ENCODE results near the gene CD300C. TPM values are rescaled to one million over a fixed set of nuclear protein-coding genes. Genes with fewer than 3 reads are reported as not detected.

Gene CD300C
- total and polyA plus RNA-seq, 10 of the 15 experiments (the other 5 are each of a cell fraction or from before 2014, with no cell fraction given) = 0.12 to 0.38 (median 0.23) TPM; not detected in 3

DNA sequence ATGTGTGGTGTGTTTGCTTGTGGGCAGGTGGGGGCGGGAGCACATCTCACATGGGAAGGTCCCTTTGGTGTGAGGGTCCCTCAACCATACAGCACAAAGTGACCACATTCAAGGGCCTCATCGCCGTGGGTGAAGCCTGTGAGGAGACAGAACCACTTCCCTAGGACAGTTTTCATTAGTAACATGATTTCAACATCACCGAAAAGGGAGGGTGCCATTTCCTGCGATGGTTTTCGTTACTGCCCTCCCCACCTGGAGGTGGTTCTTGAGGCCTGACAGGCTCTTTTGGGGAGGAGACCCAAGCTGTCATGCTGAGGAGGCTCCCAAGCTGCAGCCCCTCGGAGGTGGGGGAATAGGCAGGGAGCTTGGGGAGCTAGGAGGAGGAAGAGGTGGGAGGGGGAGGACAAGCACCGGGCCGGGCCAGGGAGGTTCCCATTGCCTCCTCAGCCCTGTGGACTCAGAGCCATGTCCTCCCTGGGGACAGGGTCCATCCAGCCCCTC is 24.2 kb downstream of the CD300C start (continued):
- TF ChIP-seq CEBPB (IDR thresholded peaks at IDR 0.05; ENCODE audit: borderline replicate concordance in 1 of 2, low read depth in 2 of 2, low read length in 2 of 2) = no peak
- TF ChIP-seq ESRRA (IDR thresholded peaks at IDR 0.05; ENCODE audit: low read length) = no peak
- TF ChIP-seq MYB (IDR thresholded peaks at IDR 0.05; ENCODE audit: borderline replicate concordance, low read depth, low read length) = no peak
- 0 out of 2 replicates have a peak, but pooled peaks have one; percentile 33 for TF ChIP-seq NBN (IDR thresholded peaks at IDR 0.05)
- no peak for TF ChIP-seq CHD4 (IDR thresholded peaks at IDR 0.05)
- TF ChIP-seq HCFC1 (IDR thresholded peaks at IDR 0.05; ENCODE audit: low read length) = no peak
- TF ChIP-seq, protein P1, sequence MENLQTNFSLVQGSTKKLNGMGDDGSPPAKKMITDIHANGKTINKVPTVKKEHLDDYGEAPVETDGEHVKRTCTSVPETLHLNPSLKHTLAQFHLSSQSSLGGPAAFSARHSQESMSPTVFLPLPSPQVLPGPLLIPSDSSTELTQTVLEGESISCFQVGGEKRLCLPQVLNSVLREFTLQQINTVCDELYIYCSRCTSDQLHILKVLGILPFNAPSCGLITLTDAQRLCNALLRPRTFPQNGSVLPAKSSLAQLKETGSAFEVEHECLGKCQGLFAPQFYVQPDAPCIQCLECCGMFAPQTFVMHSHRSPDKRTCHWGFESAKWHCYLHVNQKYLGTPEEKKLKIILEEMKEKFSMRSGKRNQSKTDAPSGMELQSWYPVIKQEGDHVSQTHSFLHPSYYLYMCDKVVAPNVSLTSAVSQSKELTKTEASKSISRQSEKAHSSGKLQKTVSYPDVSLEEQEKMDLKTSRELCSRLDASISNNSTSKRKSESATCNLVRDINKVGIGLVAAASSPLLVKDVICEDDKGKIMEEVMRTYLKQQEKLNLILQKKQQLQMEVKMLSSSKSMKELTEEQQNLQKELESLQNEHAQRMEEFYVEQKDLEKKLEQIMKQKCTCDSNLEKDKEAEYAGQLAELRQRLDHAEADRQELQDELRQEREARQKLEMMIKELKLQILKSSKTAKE (IDR thresholded peaks at IDR 0.05; ENCODE audit: low read depth, poor library complexity, severe bottlenecking) = no peak
- peak; percentile 48; the same call in 1 of the 2 replicates for TF ChIP-seq SPI1 (IDR thresholded peaks at IDR 0.05; ENCODE audit: borderline replicate concordance, insufficient read depth, low read depth, low read length)

DNA sequence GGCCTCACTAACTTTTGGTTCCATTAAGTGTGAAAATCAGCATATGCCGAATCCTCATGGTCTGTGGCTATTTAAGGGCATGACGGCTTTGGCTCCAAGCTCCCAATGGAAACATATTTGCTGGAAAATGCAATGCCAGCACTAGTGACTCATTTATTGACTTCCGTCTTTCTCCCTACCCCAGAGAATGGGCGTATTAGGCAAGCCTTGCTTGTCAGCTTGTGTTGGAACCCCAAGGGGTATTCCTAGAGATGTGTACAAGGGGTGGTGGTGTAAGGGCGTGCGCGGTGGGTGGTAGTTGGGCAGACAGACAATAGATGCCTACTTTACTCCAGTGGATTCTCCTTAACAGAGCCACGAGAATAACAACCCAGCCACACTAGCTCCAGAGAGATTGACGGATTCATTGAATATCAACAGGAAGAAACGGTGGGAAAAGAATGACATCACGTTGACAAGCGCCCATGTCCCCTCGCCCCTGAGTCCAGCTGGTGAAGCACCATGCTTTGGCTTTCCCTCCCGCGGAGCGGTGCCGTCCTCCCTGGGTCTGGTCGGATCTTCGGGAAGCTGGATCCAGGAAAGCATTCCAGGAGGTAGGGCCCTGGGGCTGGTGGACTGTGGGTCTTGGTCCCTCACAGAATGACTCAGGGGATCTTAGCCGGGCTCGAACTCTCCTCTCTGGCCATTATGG is 25.0 kb downstream of the CD300C start:
- Histone ChIP-seq H3K9ac (ENCODE audit: control insufficient read depth, insufficient read depth, low read length) (no peak overlapping the region), H3K79me2 (ENCODE audit: control insufficient read depth, insufficient read depth, low read length) (no peaks in the 10 kb centered on the region), H3K9me3 (replicated peaks; ENCODE audit: control insufficient read depth, insufficient read depth, low read length) (no peaks in the 10 kb centered on the region; the same call in 2 of the 3 replicates), H3K4me2 (ENCODE audit: control insufficient read depth, insufficient read depth) (no peak overlapping the region), H3K36me3 (ENCODE audit: control insufficient read depth in 2 of 2, insufficient read depth in 2 of 2, low read length in 1 of 2) (no peaks in the 10 kb centered on the region), H3K27me3 (replicated peaks in 1 of 2; ENCODE audit: control insufficient read depth in 2 of 2, insufficient read depth in 2 of 2, low read length in 1 of 2) (no peaks in the 10 kb centered on the region; a peak in 1 of 4 replicates), H3K27ac (ENCODE audit: control insufficient read depth, insufficient read depth) (no peak overlapping the region), H2AFZ (ENCODE audit: control insufficient read depth, low read depth, low read length) (no peak overlapping the region), H4K20me1 (ENCODE audit: control insufficient read depth, insufficient read depth) (no peaks in the 10 kb centered on the region), H3K4me1 (ENCODE audit: control insufficient read depth, insufficient read depth, low read length) (peaks cover 10% of the 10 kb centered on the region), H3K4me3 (no peak overlapping the region)
- BruUV-seq (replicated peaks) = no TSS peak
- ATAC-seq (no peak), FAIRE-seq (no peak), DNase-seq (ENCODE audit: low read depth, low spot score) (no peak)
- ChIA-PET SMC1A (ENCODE audit: uncharacterized antibody, unreplicated experiment) (interaction anchor here (0.7 to 4.0 kb wide), 7 partner anchors 9 to 142 kb away, joined by 3 to 21 read pairs (median 4); partner anchors contain the start of gene CD300LB), POLR2A (no interaction called here), RAD21 (ENCODE audit: unreplicated experiment) (interaction anchor here (0.6 to 1.2 kb wide), 4 partner anchors 8 to 234 kb away, joined by 3 to 7 read pairs (median 4); no protein-coding TSS in a partner anchor), CTCF (interaction anchor here (0.6 to 2.1 kb wide), 6 partner anchors 8 to 312 kb away, joined by 3 to 14 read pairs (median 3); partner anchors contain the start of genes CD300LB and GPR142)
- in situ Hi-C loops (cut with MboI) = no loop called here
- intact Hi-C loops (cut with micrococcal nuclease; ENCODE audit: unreplicated experiment) = no loop called here
- TF ChIP-seq FOXM1 (IDR thresholded peaks at IDR 0.05; ENCODE audit: low read depth, low read length) (no peak), NFYB (IDR thresholded peaks at IDR 0.05; ENCODE audit: insufficient read depth, low read depth, low read length) (no peak), ZNF217 (IDR thresholded peaks at IDR 0.05) (0 out of 2 replicates have a peak, but pooled peaks have one; percentile 5), RCOR1 (conservative IDR thresholded peaks at IDR 0.05; ENCODE audit: low read depth, low read length) (no peak), PML (IDR thresholded peaks at IDR 0.05; ENCODE audit: low read length) (no peak), SP1 (IDR thresholded peaks at IDR 0.05; ENCODE audit: low read depth, low read length) (no peak), ZSCAN29 (IDR thresholded peaks at IDR 0.05) (no peak), TARDBP (IDR thresholded peaks at IDR 0.05; ENCODE audit: borderline replicate concordance) (no peak)
- 77% methylated on average over 21 of the region's 21 CpGs for WGBS (ENCODE audit: insufficient coverage, insufficient replicate concordance, low lambda C conversion rate, missing lambda C conversion rate)

All from GM12878 (cell line).